LNCAP (cell line): Measurements from ENCODE around the gene TES.

Source experiments
- CTCF ChIP-seq: fragments of 450-650 bp; IDR thresholded peaks from 2 replicates; pipeline ENCODE4 v1.5.1; 2017; ENCODE audit warnings: mild to moderate bottlenecking

Gene TES

DNA sequence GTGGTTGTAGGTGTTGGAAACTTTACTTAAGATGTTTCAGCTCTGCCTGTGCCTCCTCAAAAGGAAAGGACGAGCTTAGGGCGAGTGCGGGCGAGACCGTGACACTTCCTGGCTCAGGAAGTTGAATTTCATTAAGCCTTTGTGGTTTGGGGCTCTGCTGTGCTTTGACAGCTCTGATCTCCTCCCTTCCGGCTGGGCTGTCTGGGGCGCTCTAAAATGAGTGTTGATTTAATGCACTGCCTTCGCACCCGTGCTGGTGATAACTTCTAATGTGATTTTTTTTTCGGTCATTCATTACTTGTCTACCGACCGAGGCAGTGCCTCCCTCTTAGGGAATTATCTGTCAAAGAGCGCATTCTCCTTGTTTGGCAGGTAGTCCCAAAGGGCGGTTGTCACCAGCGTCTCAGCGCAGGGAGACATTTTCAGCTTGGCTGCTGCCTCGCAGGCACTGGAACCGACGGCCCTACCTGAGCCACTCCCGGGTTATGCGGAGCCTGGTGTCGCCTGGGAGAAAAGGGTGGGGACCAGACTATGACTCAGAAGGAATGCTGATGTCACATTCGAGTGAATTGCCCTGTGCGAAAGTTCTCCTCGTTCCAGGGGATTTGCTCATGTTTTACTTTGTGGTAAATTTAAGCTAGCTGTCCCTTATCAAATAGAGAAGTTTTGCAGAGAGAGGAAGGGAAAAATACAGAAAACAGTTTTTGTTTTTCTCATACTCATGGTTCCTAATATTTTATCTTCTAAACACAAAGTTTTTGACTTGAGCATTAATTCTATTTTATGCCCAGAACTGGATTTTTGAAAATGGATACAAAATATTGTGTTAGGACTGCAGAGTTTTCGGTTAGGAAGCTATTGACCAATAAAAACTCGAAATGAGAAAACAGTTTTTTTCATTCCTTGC, 920 bp downstream of the TES start:
- TF ChIP-seq CTCF, result no peak

- no peak for TF ChIP-seq CTCF
These were observed 1.7 kb downstream of the TES start for GRCh38 chr7:116211913-116212596.

DNA sequence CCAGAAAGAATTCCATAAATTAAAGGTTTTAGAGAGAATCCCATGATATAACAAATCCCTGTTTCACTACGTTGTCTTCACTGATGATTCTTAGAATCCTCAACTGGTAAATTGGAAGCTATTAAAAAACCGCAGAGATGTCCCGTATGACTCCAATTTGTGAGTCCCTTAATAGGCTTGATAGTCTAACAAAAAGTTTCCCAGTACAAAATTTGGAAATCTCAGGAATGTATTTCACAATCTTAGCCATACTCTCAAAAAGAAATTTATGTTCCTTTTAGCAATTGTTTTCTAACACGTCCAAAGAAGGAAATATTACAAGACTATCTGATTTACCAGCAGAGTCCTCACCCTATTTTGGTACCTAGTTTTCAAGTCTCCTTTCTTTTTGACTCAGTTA, 2.5 kb downstream of the TES start:
- TF ChIP-seq CTCF, result no peak

DNA sequence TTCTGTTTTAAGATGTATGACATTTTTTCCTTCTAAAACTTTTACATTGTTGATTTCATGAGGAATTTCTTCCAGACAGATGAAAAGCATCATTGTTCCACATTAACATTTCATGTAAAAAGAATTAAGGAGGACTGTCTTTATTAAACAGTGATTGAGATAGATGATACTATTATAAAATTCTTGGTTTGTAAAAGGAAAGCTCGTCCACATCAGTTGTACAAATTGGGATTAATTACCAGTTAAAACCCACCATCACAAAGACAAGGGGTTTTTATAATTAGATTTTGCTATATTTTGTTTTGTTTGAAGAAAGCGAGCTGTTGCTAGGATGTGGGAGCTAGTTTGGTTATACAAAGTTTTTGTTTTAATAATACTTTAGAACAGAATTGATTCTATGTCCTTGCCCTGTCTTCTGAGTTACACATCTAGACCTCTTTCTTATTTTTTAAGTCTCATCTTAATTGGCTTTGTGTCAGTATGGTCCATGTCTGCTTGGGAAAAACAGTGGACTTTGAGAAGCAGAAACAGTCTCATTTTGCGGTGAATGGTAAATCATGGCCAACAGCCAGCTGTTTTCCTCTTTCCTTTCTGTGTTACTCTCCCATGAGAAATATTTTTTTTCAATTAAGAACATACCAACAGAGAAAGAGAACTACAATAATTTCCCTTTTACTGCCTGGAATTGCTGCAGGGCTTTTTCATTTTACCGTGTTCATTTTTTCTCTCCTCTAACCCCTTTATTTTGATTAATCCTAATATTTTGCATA, 3.2 kb downstream of the TES start:
- TF ChIP-seq CTCF, result no peak

DNA sequence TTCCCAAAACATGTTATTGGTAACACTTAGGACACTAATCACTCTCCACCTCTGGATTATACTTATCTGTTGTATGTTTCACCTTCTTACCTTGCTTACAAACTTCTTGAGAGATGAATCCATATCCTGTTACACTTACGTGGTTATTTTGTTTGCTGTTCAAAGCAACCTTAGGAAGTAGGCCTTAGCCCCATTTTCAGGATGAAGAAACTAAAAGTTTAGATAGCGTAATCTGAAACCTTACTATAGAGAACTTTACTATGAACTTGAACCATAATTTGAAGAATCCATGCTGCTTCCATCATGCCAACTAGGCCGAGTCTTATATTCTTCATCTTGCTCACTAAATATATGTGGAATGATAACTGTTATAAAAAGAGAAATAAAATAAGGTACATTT, 4.6 kb downstream of the TES start:
- TF ChIP-seq CTCF, result no peak; the same call in 1 of the 2 replicates

- no peak for TF ChIP-seq CTCF
These were observed 5.2 kb downstream of the TES start for GRCh38 chr7:116215551-116215950.

DNA sequence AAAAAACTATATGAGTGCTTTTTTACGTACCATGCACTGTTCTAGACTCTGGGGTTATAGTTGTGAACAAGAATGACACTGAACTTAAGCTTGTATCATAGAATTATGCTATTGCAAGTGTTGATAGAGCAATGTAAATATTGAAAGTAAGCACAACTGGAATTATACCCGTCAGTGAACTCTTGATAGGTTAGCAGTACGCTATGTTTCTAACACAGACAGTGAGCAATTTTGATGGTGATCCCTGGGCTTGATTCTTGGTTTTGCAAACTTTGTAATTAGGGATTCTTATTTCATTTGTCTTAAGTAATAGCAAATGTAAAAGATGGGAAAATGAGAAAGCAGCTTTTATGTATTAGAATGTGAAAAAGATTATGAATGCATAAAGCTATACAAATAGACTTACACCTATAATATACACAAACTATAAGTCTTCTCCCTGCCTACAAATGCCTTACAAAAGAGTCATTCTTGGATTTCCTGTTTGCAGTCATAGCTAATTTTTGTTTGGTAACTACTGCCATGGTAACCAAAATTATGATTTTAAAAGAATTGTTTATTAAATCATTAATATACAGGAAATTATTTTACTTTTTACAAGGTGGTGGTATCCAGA, 6.7 kb downstream of the TES start:
- no peak for TF ChIP-seq CTCF
